GM12891 (cell line): ENCODE data around the gene WDPCP.

Experiments used
- PAX5 ChIP-seq: IDR thresholded peaks from 2 replicates; pipeline ENCODE4 v1.6.1; 2011; ENCODE audit warnings: low read length, moderate library complexity, mild to moderate bottlenecking; ENCODE audit not compliant: insufficient read depth, severe bottlenecking
- POLR2A ChIP-seq: IDR thresholded peaks from 2 replicates; pipeline ENCODE4 v1.6.1; 2011; ENCODE audit warnings: low read depth, low read length, control low read depth
- POLR2AphosphoS5 ChIP-seq: IDR thresholded peaks from 2 replicates; pipeline ENCODE4 v1.6.1; 2011; ENCODE audit warnings: low read depth, low read length, control low read depth
- POU2F2 ChIP-seq: IDR thresholded peaks from 2 replicates; pipeline ENCODE4 v1.6.1; 2011; ENCODE audit warnings: low read depth, mild to moderate bottlenecking, control low read depth, low read length, moderate library complexity
- TAF1 ChIP-seq: IDR thresholded peaks from 2 replicates; pipeline ENCODE4 v1.6.1; 2011; ENCODE audit warnings: low read depth, low read length, control low read depth

DNA sequence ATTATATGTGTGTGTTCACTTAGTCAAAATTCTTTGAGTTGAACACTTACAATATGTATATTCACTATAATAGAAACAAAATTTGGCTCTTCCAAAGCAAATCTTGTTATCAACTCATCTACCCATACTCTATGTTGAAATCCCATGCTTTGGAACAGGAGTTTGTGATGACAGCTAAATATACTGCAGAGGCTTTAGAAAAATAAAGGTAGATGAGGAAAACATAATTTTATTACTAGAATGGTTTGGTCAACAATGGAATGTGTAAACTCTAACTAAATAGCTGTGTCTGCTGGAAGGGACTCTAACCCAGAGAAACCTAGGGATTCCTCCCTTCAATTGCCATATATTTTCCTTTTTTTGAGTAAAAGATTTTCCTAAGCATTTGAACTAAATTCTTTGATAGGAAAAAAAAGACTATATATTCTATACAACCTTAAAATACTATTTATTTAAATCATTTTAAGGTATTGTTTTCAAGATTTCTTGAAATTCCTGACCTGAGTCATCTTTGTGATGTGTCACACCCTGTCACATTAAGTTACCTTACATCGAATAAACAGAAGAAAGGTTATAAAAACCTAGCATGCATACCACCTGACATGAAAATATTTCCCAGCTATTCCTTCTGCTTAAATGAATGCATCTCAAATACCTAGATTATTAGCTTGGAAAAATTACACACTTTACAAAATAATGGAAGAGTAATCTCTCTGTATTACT, 362.2 kb downstream of the WDPCP start:
- no peak for TF ChIP-seq POLR2A
- no peak for TF ChIP-seq POU2F2
- no peak for TF ChIP-seq TAF1
- no peak for TF ChIP-seq POLR2AphosphoS5
- TF ChIP-seq PAX5, result no peak
